ENCODE data around the gene PIP4K2A. TPM values are rescaled to one million over a fixed set of nuclear protein-coding genes. Genes with fewer than 3 reads are reported as not detected.

Gene PIP4K2A
- polyA plus RNA-seq, 1 donor = 34.0 TPM

DNA sequence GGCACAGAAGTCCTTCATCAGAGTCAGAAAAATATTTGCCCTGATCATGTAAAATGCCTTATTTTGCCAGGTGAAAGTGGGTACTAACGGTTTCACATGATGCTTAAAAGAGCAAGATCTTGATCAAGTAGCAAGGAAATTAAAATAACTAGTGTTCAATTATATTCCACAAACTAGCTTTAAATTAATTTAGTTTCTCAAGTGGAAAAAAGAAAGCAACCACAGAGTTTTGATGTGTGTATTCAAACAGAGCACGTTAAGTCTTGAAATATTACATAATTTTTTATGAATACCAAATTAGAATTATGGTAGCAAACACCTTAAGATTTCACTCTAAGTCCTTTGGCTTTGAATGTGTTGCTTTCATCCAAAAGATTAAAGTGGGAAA, 47.3 kb downstream of the PIP4K2A start:
- DNase-seq = no peak

- no peak for DNase-seq
Measured at GRCh38 chr10:22666287-22667092, 47.9 kb downstream of the PIP4K2A start.

GRCh38 chr10:22665329-22665728, 49.0 kb downstream of the PIP4K2A start:
- no peak for DNase-seq

DNA sequence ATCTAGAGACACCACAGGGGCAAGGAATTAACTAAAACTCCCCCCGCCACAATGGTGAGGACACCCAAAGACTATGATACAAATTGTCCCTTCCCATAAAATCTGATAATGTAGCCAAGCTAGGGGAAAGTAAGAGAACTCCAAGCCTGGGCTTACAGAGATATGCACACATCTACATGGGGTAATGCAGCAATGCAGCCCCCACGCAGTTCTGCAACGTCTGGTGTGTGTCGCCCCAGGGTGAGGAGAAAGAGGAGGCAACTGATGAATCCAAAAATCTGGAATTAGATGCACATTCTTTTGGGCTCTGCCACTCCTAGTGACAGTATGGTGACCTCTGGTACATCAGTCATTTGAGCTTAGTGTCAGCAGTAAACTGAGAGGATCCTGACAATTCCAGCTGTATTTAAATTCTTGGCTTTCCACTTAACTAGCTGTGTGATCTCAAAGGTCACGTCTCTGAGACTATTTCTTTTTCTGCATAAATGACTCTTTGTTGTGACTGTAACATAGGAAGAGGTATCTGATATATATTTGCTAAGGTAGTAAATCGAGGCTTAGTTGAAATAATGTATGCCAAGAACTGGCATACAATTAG, 51.5 kb downstream of the PIP4K2A start:
- DNase-seq = peak; percentile 41

DNA sequence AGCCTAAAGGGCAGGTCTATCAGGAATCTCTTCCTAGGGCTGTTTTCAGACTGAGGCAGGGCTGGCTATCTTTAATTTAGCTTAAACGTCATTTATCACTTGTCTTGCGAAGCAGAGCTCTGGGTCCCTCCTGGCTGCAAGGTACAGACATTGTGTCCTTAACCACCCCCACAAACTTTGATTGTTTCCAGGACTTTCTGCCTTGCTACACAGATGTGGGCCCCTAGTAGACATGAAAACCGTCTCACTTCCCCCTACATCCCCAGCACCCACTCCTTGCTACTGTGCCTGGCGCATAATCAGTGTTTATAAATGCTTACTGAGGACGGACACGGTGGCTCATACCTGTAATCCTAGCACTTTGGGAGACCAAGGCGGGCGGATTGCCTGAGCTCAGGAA, 54.5 kb downstream of the PIP4K2A start:
- DNase-seq = no peak

GRCh38 chr10:22658745-22659410, 55.5 kb downstream of the PIP4K2A start:
- no peak for DNase-seq

- no peak for DNase-seq
Measured at GRCh38 chr10:22657566-22658225, 56.7 kb downstream of the PIP4K2A start.

DNA sequence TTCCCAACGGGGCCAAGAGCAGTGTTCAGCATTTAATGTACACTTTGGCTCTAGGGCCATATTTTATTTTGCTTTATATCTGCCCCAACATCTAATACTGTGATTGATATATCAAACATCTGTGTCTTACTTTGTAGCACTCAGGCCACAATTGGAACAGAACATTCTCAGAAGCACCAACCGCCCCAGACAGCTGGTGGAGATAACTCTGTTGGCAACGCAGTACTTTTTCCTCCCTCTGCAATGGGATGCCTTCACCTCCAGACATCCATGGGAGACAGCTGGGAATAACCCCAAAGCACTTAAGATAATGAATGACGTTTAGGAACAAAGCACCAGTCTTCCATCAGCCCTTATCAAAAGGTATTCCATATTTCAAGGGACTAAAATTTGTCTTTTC, 57.4 kb downstream of the PIP4K2A start:
- DNase-seq = no peak

- DNase-seq = peak; percentile 44
Measured at GRCh38 chr10:22656036-22656435, 58.3 kb downstream of the PIP4K2A start.

- peak; percentile 59 for DNase-seq
Measured at GRCh38 chr10:22655312-22655981, 58.9 kb downstream of the PIP4K2A start.

DNA sequence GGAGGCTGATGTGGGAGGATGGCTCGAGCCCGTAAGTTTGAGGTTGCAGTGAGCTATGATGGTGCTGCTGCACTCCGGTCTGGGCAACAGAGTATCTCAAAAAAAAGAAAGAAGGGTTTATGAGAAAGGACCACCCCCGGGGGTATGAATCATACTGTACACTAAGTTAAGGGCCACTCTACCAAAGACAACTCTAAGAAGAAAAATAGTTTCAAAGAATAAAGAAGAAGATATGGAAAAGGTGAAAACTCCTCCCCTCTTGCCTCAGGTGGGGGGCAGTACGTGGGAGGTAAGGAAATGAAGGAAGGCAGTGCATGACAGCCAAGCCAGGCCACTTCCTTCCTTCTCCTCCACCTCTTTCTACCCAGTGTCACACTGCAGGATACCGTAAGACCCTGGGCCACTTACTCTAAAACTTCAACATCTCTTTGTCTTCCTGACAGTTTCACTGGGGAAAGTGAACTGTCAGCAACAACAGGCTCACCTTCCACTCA, 61.3 kb downstream of the PIP4K2A start:
- no peak for DNase-seq

DNA sequence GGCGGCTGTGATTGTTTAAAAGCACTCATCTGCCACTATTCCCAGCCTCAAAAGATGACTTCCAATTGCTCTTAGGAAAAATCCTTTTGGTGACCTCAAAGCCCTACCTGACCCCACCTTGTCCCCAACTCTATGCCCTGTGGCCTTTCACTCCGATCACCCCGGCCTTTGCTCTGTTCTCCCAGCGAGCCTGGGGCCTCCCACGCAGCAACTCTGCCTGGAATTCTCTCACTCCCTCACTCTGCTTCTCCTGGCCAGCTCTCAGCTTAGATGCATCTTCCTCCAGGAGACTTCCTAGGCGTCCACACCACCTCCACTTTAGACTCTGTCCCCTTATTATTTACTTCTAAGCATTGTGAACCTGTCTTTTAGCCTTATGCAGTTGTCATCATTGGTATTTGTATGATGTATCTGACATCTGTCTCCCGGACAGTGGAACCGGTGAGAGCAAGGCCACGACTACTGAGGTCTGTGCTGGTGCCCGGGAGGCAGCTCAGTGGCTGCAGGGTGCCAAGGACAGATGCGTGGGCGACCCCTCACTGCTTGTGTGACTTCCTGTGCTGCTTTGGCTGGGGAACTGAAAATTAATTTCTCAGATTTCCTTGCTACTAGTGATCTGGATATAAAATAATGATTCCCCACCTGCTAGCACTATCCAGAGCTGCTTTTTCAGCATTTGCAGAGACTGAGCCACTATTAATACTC, 63.0 kb downstream of the PIP4K2A start:
- DNase-seq = no peak

DNA sequence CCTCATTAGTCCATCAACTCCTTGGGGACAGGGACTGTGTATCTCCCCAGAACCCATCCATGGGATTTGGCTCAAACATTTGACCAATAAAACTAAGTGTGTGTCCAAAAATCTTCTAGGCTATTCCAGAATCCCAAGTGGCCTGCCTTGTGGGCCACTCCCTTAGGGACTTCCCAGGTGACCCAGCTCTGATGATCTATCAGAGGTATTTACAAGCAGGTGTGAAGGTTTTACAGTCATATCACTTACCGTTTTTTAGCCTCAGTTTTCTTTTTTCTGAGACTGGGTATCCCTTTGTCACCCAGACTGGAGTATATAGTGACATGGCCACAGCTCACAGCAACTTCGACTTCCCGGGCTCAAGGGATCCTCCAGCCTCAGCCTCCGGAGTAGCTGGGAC, 64.4 kb downstream of the PIP4K2A start:
- no peak for DNase-seq

DNA sequence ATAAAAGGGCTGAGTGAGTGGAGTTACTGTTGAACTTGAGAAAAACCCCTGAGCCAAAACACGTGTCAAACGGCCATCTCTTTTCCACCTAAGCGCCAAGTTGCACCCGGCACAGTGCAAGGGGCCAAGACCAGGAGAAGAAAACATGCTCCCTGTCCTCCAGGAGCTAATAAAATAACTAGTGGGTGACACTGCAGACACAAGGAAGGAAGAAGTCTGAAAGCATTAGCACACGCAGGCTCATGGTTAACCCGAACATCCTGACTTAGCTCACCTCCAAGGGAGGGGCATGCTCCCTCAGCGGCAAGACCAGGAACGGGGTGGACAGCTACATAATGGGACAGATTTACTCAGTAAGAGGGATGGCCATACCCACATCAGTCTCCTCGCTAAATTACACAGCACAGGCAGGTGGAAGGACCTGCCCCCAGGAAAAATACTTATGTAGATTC, 65.0 kb downstream of the PIP4K2A start:
- no peak for DNase-seq

- no peak for DNase-seq
Measured at GRCh38 chr10:22648547-22648961, 65.8 kb downstream of the PIP4K2A start.

- DNase-seq = no peak
Measured at GRCh38 chr10:22647244-22647643, 67.1 kb downstream of the PIP4K2A start.

DNA sequence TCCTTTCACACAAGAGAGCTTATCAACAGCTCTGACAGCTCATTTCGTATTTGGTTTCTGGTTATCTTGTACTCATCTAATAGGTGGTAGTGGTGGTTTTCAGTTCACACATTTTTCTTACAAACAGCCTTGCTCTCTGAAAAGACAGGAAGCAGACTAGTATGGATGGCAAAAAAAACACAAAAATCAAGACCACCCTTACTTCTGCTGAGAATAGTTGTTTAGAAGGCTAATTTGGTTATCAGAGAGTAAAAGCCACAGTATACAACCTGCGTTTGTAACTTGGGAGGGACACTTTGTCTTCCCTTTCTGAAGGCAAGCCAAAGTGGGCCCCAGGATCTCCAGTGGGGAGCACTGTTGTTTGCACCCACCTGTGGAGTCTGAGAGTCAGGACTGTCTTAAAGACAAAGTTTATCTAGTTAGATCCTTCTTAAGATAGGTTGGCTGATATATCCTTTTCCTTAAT, 68.0 kb downstream of the PIP4K2A start:
- DNase-seq = no peak

DNA sequence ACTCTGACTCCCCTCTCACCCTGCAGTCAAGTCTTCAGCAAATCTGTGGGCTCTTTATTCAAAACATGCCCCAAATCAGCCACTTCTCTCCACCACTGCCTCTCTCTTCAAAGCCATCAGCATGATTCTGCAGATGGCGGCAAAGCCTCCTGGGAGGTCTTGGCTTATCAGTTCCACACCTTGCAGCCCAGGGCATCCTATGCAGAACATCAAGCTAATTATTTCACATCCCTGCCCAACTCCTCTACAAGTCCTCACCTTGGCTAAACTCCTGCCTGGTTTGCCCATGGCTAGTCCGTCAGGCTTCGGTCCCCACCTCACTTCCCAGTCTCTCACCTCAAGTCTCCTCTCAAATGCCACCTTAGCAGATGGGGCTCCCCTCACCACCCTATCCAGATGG, 70.2 kb downstream of the PIP4K2A start:
- DNase-seq = no peak

GRCh38 chr10:22643775-22644174, 70.6 kb downstream of the PIP4K2A start:
- no peak for DNase-seq

GRCh38 chr10:22643116-22643515, 71.3 kb downstream of the PIP4K2A start:
- DNase-seq = no peak

GRCh38 chr10:22641743-22642142, 72.6 kb downstream of the PIP4K2A start:
- no peak for DNase-seq

Data from left kidney (tissue), 2 donors.